PC-3 (cell line): ENCODE measurements around the gene TCL1B.

Source experiments
- EZH2 ChIP-seq: fragments of 300-600 bp; sonication (generic); IDR thresholded peaks from one replicate; pipeline ENCODE4 v1.6.1; 2017; ENCODE audit warnings: antibody characterized with exemption, mild to moderate bottlenecking, low read length; ENCODE audit not compliant: unreplicated experiment
- EZH2phosphoT487 ChIP-seq: fragments of 300-600 bp; sonication (generic); IDR thresholded peaks from 2 replicates; pipeline ENCODE4 v1.6.1; 2018; ENCODE audit warnings: mild to moderate bottlenecking, antibody characterized with exemption, low read length, borderline replicate concordance
- TF ChIP-seq, protein P1 (sequence below): fragments of 300-600 bp; sonication (generic); conservative IDR thresholded peaks from 2 replicates; pipeline ENCODE4 v1.5.1; 2017; ENCODE audit warnings: antibody characterized with exemption, low read depth, mild to moderate bottlenecking, low read length

DNA sequence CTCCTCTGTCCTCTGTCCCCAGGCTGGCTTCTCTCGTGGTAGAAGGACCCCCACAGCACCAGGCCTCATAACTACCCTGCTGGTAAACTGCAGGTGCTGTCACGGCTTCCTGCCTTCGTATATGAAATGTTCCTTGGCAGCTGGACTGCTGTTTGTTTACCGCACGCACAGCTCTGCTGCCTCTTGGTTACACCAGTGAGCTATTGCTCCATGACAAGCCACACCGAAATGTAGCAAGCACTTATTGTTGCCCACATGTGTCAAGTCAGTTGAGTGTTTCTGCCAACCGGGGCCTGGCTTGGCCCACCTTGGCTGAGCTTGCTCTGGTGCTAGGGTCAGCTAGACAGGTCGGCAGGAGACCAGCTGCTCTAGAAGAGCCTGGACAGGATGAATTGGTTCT, 21.7 kb upstream of the TCL1B start:
- TF ChIP-seq, protein P1, sequence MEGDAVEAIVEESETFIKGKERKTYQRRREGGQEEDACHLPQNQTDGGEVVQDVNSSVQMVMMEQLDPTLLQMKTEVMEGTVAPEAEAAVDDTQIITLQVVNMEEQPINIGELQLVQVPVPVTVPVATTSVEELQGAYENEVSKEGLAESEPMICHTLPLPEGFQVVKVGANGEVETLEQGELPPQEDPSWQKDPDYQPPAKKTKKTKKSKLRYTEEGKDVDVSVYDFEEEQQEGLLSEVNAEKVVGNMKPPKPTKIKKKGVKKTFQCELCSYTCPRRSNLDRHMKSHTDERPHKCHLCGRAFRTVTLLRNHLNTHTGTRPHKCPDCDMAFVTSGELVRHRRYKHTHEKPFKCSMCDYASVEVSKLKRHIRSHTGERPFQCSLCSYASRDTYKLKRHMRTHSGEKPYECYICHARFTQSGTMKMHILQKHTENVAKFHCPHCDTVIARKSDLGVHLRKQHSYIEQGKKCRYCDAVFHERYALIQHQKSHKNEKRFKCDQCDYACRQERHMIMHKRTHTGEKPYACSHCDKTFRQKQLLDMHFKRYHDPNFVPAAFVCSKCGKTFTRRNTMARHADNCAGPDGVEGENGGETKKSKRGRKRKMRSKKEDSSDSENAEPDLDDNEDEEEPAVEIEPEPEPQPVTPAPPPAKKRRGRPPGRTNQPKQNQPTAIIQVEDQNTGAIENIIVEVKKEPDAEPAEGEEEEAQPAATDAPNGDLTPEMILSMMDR, result no peak
- TF ChIP-seq EZH2 (no peak), EZH2phosphoT487 (no peak)
